Motor neuron (in vitro differentiated cells): ENCODE measurements around the gene WWOX. TPM values are rescaled to one million over a fixed set of nuclear protein-coding genes. Genes with fewer than 3 reads are reported as not detected.

Experiments
- ATAC-seq, 8 experiments: fragments of 200-7000 bp; cut with Tn5 transposase; replicated peaks in 6 of 8; 2 replicates each; pipeline ENCODE4 v1.8.0; 2021; ENCODE audit warnings: mild to moderate bottlenecking in 8 of 8, moderate library complexity in 8 of 8
- H3K27ac ChIP-seq, 2 donors: fragments of 250-450 bp; sonication (Bioruptor Pico); 2 replicates each; pipeline ENCODE4 v1.9.0; 2021; ENCODE audit warnings: antibody characterized with exemption in 2 of 2, mild to moderate bottlenecking in 2 of 2, moderate library complexity in 1 of 2
- H3K4me1 ChIP-seq, 2 donors: fragments of 250-450 bp; sonication (Bioruptor Pico); replicated peaks in 1 of 2; 2 replicates each; pipeline ENCODE4 v1.6.1; 2021; ENCODE audit warnings: antibody characterized with exemption in 2 of 2, mild to moderate bottlenecking in 2 of 2, moderate library complexity in 1 of 2
- H3K4me3 ChIP-seq, 5 donors: fragments of 250-450 bp; sonication (Bioruptor Pico); 2 replicates each; pipeline ENCODE4 v1.9.0; 2021; ENCODE audit warnings: antibody characterized with exemption in 5 of 5, mild to moderate bottlenecking in 5 of 5, moderate library complexity in 4 of 5
- WGBS, 10 experiments: fragments of 450-650 bp; shearing (Covaris generic); methylation state at CpG; one replicate each; pipeline ENCODE4 v1.0.0; 2022; 5-methylcytosine and 5-hydroxymethylcytosine counted together
- in situ Hi-C, 9 experiments: fragments of 400-800 bp; cut with MboI; loops; one replicate each; pipeline ENCODE4 v1.15.0; 2021; ENCODE audit warnings: low sequenced_read_pairs in 9 of 9, low pct_unique_long_range_greater_than_20kb in 2 of 9; ENCODE audit not compliant: unreplicated experiment in 9 of 9
- total RNA-seq, 8 experiments: library from RNA; unstranded; fragments of 300-600 nt; gene quantifications; 2 replicates each; pipeline versions ENCODE4 v1.2.3 to v1.2.4, GENCODE V29; 2022

WWOX gene
- total RNA-seq, 8 experiments from 2014 or later: 10.3 to 27.8 (median 12.3) TPM

DNA sequence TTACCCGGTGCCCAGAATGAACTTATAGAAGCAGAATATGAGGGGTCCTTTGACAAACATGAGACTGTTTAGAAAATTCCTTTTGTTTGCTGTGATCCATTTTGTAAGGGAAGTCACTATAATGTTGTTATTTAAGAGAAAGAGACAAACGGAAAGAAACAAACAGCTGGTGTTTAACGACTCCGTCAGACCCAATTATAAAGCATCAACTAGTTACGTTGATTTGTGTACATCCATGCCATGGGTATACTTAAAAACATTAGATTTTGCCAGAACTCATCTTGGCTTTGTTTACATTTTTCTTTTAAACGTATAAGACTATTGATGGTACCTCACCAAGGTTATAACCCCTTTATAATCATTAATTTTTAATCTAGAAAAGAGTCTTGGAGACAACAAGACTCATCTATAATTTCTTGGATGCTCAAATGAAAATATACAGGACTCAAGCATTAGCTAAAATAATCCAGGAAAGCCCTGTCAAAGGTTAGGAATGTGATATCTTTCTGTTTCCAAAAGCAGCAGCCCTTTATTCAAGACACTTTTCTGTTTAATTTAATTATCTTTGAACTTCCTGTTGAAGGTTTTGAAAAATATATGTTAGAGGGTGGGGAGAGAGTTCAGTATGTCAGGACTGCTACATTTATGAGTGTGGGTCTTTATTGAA lies 331.7 kb downstream of the WWOX start:
- 41 to 100% (median 90%) methylated on average over 1 to 6 of the region's 6 CpGs for WGBS, 10 experiments
- Histone ChIP-seq H3K4me1 (peaks cover 4 to 14% of the 10 kb centered on the region in 2 donors), H3K27ac (no peak overlapping the region), H3K4me3 (no peak overlapping the region)
- in situ Hi-C loops: no loop called here
- ATAC-seq: no peak

DNA sequence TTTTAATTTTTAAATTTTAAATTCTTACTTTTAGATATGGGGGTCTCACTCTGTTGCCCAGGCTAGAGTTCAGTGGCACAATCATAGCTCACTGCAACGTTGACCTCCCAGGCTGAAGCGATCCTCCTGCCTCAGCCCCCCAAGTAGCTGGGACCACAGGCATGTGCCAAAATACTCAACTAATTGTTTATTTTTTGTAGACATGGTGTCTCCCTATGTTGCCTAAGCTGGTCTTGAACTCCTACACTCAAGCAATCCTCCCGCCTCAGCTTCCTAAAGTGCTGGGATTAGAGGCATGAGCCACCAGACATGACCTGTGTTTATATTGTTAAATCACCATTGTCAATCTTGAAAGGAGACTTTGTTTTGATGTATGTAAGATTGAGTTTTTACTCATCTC lies 332.2 kb downstream of the WWOX start:
- ATAC-seq: no peak
- peaks cover 4 to 9% of the 10 kb centered on the region in 2 donors for H3K4me1 ChIP-seq
- in situ Hi-C loops: no loop called here

DNA sequence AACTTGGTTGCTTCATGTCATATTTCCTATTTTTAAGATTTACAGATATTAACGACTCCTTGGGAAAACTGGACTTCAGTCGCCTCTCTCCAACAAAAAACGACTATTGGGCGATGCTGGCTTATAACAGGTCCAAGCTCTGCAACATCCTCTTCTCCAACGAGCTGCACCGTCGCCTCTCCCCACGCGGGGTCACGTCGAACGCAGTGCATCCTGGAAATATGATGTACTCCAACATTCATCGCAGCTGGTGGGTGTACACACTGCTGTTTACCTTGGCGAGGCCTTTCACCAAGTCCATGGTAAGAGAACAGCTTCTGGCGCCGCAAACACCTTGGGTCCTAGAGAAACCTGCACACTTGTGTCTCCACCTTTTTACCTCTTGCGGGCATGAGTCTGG lies 333.0 kb downstream of the WWOX start:
- 40 to 100% (median 92%) methylated on average over 2 to 13 of the region's 17 CpGs; no CpG with 5 or more reads in 3 of the 10 experiments for WGBS, 10 experiments
- peaks cover 4 to 8% of the 10 kb centered on the region in 2 donors for H3K4me1 ChIP-seq
- no peak for ATAC-seq
- no peak overlapping the region for H3K27ac ChIP-seq
- no peak overlapping the region for H3K4me3 ChIP-seq
- in situ Hi-C loops: no loop called here

More for the DNA sequence above, 332.2 kb downstream of the WWOX start:
- 54 to 100% (median 73%) methylated on average over 1 to 3 of the region's 3 CpGs; no CpG with 5 or more reads in 6 of the 10 experiments for WGBS, 10 experiments
- Histone ChIP-seq H3K4me3 (no peak overlapping the region), H3K27ac (no peak overlapping the region)

DNA sequence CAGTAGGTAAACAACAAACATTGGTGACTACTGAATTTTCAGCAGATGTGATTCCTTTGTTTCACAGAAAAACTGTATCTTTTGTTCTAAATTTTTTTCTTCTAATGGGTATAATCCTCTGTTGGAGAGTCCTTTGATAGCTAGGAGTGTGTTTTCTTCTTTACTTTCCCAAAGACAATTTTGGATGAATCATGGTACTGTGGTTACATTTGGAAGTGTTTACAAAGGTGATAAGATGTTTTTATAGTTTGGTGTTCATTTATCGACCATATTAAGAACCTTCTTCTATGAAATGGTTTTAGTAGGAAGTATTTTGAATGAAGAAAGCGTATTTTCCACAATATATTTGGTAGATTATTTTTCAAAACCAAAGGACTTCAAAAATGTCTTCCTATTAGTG lies 333.7 kb downstream of the WWOX start:
- H3K4me3 ChIP-seq: no peak overlapping the region
- in situ Hi-C loops: no loop called here
- H3K27ac ChIP-seq: no peak overlapping the region
- ATAC-seq: no peak
- H3K4me1 ChIP-seq: peaks cover 4 to 8% of the 10 kb centered on the region in 2 donors
- 29 to 100% (median 80%) methylated on average over 1 to 2 of the region's 2 CpGs; no CpG with 5 or more reads in 1 of the 10 experiments for WGBS, 10 experiments

DNA sequence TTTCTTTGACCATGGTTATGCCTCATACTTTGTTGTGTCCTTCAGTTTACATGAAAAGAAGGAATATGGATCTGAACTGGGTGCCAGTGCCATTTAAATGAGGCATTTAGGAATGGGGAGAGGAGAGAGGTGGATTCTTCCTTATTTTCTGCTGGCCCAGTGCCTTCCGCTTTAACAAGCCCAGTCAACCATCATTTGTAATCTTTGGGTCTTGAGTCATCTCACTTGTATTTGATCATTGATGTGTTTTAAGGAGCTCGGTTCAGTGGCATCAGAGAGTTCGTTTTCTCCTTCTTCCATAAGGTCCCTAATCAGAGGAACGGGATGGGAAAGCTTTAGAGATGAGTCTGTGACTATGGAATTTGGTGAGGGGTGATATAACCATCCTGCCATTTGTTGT lies 334.9 kb downstream of the WWOX start:
- in situ Hi-C loops: no loop called here
- 26 to 100% (median 87%) methylated on average over 1 to 4 of the region's 4 CpGs for WGBS, 10 experiments
- Histone ChIP-seq H3K4me3 (no peak overlapping the region), H3K27ac (no peak overlapping the region), H3K4me1 (peaks cover 8 to 18% of the 10 kb centered on the region in 2 donors)
- ATAC-seq: no peak

DNA sequence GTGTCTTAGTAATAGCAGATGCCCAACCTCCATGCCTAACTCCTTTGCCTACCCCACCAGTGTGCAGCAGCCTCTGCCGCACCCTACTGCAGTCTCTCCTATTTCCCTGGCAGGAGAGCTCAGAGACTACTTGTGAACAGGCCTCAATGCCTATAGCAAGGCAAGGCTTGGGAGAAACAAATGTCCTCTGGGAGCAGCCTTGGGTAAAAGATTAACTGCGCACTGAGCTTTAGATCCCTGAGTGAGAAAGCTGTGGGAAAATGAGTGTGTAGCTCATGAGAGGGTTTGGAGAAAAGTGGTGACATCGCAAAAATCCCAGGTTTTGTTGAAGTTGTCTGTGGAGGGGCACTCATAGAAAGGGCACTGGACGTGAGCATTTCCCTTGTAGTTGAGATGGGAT lies 335.8 kb downstream of the WWOX start:
- H3K27ac ChIP-seq: no peak overlapping the region
- peaks cover 8 to 17% of the 10 kb centered on the region in 2 donors for H3K4me1 ChIP-seq
- no peak overlapping the region for H3K4me3 ChIP-seq
- 20 to 71% (median 62%) methylated on average over 1 to 2 of the region's 4 CpGs; no CpG with 5 or more reads in 4 of the 10 experiments for WGBS, 10 experiments
- ATAC-seq: no peak
- in situ Hi-C loops: no loop called here

DNA sequence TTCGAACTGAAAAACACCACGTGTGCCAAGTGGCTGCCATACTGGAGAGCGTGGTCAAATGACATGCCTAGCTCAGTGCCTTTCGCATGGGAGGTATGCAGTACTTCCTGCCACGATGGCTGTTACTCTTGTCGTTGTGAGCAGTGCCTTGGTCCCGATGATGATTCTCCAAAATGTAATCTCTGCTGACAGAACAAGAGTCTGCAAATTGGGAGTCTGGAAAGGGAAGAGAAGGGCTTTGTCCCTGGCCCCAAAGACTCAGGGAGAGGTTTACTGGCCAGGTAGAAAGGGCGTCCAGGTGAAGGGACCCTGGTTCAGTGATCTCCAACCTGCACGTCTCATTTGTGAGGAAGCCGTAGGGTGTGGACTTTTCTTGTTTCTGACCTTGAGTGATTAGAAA lies 336.6 kb downstream of the WWOX start:
- in situ Hi-C loops: no loop called here
- no peak overlapping the region for H3K4me3 ChIP-seq
- peaks cover 4 to 10% of the 10 kb centered on the region in 2 donors for H3K4me1 ChIP-seq
- ATAC-seq: no peak
- H3K27ac ChIP-seq: no peak overlapping the region
- WGBS, 10 experiments: 52 to 96% (median 85%) methylated on average over 1 to 5 of the region's 10 CpGs; no CpG with 5 or more reads in 4 of the 10 experiments

DNA sequence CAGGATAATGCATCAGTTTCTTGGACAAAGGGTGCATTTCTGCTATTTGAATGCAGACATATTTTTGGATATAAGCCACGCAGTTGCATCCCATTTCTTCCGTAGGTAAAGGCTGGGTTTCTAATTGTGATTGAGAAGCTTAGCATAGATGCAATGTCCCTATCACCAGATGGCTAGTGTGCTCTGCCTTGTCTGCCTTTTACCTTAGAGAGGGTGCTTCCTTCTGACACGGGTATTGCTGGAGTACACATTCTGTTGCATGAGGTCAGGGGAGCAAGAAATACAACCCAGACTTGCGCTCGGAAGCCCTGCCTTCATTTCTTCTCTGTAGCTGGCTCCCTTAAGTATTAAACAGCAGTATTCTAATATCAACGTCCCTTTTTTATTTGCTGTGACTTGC lies 337.4 kb downstream of the WWOX start:
- Histone ChIP-seq H3K27ac (no peak overlapping the region), H3K4me3 (no peak overlapping the region), H3K4me1 (peaks cover 4 to 10% of the 10 kb centered on the region in 2 donors)
- in situ Hi-C loops: no loop called here
- no peak for ATAC-seq
- 0 to 100% (median 61%) methylated on average over 1 to 6 of the region's 6 CpGs; no CpG with 5 or more reads in 1 of the 10 experiments for WGBS, 10 experiments

DNA sequence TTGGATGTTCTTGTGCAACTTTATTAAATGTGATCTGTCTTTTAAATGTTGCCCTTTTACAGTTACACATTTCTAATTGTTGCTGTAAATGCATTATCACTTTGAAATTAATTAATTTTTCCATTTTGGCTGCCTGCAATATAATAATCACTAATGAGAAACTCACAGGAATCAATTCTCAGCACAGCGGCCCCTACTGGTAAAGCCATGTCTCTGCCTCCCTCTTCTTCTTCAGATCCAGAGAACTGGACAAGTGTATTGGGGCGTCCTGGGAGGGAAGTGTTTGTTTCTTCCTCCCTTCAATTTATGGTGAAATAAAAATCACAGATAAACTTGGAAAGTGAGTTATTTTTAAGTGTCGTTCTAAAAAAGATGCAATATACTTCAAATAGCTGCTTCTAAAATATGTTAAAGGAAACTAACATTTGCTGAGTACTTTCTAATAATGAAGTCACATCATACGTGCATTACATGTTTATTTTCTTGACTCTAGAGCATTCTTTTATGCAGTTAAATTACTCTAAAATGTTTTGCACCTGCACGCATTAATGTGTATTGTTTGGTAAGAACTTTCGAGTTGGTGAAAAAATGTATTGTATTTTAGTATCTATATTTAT lies 338.0 kb downstream of the WWOX start:
- no peak for ATAC-seq
- in situ Hi-C loops: no loop called here
- Histone ChIP-seq H3K4me3 (no peak overlapping the region), H3K4me1 (peaks cover 4 to 10% of the 10 kb centered on the region in 2 donors), H3K27ac (no peak overlapping the region)
- WGBS, 10 experiments: 17 to 78% (median 53%) methylated on average over 2 to 6 of the region's 6 CpGs

DNA sequence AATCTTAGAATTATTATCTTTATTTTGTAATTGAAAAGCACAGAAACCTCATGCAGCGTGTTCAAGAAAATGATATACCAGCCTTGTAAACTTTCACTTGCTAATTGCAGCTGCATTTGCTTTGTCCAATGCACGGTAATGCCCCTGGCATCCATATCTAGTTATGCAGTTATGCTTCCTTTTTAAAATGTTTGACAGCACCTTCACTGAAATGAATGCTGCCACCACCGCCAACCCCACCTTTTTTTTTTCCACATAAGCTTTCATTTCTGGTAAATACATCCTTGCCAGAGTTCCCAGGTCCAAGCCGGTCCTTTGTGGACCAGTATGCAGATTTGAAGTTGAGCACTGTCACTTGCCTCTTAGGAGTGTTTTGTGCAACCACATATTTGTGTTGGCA lies 338.8 kb downstream of the WWOX start:
- in situ Hi-C loops: no loop called here
- Histone ChIP-seq H3K27ac (no peak overlapping the region), H3K4me3 (no peak overlapping the region), H3K4me1 (peaks cover 4 to 10% of the 10 kb centered on the region in 2 donors)
- ATAC-seq: peak in 3 of 8 experiments; percentile 13 to 91 (median 23)
- WGBS, 10 experiments: 5 to 100% (median 87%) methylated on average over 1 to 4 of the region's 4 CpGs

DNA sequence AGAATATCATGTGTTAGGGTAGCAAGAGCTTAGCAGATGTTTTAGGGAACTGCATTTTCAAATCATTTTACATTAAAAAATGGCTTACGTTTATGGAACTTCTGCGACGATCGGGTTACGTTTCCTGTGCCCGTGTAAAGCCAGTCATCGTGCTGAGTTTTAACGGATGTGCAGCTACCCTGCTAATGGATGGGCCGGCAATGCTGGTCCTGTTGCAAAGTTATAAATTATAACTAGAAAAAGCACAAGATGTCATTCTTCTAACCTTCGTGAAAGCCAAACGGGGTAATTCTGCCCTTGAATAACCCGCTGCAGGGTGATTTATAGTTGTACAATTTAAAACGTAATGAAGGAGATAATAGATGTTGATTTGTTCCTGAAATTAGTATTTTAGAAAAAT lies 339.2 kb downstream of the WWOX start:
- no peak overlapping the region for H3K27ac ChIP-seq
- in situ Hi-C loops: no loop called here
- peak in 4 of 8 experiments; percentile 53 to 71 (median 62) for ATAC-seq
- no peak overlapping the region for H3K4me3 ChIP-seq
- 16 to 91% (median 67%) methylated on average over 5 to 13 of the region's 13 CpGs; no CpG with 5 or more reads in 2 of the 10 experiments for WGBS, 10 experiments
- H3K4me1 ChIP-seq: peaks cover 4 to 10% of the 10 kb centered on the region in 2 donors

DNA sequence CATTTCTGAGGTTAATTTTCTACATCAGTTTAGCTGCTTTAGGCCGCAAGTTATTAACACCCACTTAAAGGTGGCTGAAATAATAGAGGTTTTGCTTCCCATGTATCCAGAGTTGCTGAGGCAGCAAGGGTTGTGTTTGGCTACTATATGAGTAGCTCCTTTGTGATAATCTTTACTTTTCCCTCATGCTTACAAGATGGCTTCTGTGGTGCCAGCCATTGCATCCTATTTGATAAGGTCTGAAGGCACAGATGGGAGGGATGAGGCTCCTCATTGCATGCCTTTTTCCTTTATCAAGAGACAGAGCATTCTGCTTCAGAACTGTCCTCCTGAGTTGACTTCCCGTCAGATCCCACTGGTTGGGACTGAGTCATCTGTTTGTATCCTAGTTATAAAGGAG lies 340.2 kb downstream of the WWOX start:
- Histone ChIP-seq H3K4me3 (no peak overlapping the region), H3K27ac (no peak overlapping the region), H3K4me1 (peaks cover 4 to 10% of the 10 kb centered on the region in 2 donors)
- WGBS, 10 experiments: 22 to 100% (median 93%) methylated on average over 1 to 2 of the region's 2 CpGs; no CpG with 5 or more reads in 2 of the 10 experiments
- no peak for ATAC-seq
- in situ Hi-C loops: no loop called here

DNA sequence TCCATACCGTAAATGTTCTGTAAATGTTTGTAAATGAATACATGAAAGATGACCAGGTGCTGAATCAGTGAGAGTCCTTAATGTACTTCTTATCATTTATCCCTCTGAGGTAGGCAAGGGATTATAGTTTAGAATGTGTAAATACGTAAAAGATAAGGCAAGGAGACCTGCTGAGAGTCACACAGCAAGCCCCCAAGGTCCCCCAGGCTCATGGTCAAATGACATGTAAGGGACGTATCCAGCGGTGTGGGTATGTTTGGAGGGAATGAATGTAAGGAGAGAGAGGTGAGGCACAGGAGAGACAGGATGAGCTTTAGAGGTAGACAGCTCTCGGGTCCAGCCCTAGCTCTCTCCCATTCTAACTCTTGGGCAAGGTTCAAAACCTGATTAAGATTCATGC lies 341.8 kb downstream of the WWOX start:
- 31 to 100% (median 79%) methylated on average over 1 to 5 of the region's 5 CpGs for WGBS, 10 experiments
- no peak overlapping the region for H3K27ac ChIP-seq
- peaks cover 4 to 10% of the 10 kb centered on the region in 2 donors for H3K4me1 ChIP-seq
- no peak for ATAC-seq
- H3K4me3 ChIP-seq: no peak overlapping the region
- in situ Hi-C loops: no loop called here
